Nucleus accumbens (tissue), 56 donors: ENCODE data around the gene FUOM.
A peak's percentile ranks its signal among the peaks of the same experiment; 100 is the strongest.

Source experiments
- DNase-seq, 56 donors: peaks; one replicate each; lab custom pipeline; 2025; lab: John Stamatoyannopoulos, UW

The FUOM gene

DNA sequence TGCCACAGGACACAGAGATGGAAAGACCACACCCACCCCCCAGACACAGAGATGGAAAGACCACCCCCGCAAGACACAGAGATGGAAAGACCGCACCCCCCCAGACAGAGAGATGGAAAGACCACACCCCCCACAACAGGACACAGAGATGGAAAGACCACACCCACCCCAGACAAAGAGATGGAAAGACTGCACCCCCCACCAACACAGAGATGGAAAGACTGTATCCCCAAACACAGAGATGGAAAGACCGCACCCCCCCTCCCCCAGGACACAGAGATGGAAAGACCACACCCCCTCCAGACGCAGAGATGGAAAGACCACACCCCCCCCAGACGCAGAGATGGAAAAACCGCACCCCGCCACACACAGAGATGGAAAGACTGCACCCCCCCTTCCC lies 41.1 kb downstream of the FUOM start:
- no peak for DNase-seq

GRCh38 chr10:133316266-133316665 lies 41.6 kb downstream of the FUOM start:
- DNase-seq, result no peak

- DNase-seq, result no peak
Observed at GRCh38 chr10:133315847-133316246, 42.0 kb downstream of the FUOM start.

DNA sequence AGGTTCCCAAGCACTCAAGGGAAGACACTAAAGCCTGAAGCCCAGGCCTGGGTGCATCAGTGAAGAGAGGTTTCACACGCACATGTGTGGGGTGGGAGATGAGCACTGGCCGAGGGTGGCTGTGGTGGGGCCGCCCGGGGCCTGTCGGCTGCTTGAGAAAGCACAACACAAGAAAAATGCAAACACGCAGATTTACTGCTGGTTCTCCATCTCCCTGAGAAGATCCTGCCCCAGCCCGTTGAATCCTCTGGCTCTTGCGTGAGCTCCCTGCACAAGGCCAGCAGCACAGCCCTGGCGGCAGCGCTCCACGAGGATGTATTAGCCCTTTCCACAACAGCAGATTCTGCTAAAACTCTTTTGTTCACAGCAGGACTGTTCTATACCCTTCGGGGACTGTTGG lies 42.9 kb downstream of the FUOM start:
- DNase-seq, result no peak

- DNase-seq, result no peak
Observed at GRCh38 chr10:133313192-133313591, 44.6 kb downstream of the FUOM start.

DNA sequence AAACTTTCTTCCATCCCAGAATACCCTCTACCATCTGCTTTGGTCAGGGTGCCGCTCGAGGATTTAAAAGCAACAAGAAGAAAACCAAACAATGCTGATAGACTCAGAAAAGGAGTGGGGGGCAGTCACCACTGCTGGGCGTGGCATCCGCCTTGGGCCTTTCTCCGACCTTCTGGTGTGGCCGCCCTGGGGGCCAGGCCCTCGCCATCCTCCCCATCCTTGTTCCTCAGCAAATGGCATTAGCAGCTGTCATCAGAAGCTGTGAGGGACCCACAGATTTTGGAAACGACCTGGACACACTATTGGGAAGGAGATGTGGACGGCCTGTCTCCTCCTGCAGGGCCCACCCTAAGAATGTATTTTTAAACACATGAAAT lies 45.1 kb downstream of the FUOM start:
- no peak for DNase-seq

GRCh38 chr10:133312016-133312768 lies 45.6 kb downstream of the FUOM start:
- no peak for DNase-seq

- DNase-seq, result no peak
Observed at GRCh38 chr10:133311570-133311969, 46.2 kb downstream of the FUOM start.

DNA sequence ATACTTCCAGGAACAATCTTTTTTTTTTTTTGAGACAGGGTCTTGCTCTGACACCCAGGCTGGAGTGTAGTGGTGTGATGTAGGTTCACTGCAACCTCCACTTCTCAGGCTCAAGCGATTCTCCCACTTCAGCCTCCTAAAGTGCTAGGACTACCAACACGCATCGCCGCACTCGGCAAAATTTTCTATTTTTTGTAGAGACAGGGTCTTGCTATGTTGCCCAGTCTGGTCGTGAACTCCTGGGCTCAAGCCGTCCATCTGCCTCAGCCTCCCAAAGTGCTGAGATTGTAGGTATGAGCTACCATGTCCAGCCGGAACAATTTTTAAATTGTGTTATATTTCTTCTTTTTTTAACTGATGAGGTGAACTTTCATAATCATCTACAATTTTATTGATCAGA lies 47.0 kb downstream of the FUOM start:
- no peak for DNase-seq

DNA sequence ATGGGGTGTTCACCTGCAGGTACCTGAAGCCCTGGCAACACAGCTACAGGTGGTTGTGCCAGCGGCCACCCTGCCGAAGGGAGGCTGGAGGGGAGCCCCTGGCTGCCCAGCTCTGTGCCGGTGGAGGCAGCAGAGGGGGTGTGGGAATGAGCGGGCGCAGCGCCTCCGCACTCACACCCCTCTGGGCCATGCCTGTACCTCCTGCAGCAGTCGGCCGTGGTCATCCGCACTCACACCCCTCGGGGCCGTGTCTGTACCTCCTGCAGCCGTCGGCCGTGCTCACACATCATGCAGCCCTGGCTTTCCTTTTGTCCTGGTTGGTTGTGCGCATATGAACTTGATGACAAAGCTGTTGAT lies 47.4 kb downstream of the FUOM start:
- DNase-seq, result no peak

- peak in 2 of 56 donors; percentile 17 to 42 for DNase-seq
Observed at GRCh38 chr10:133309720-133310398, 48.0 kb downstream of the FUOM start.

- peak in 55 of 56 donors; percentile 62 to 96 (median 90) for DNase-seq
Observed at GRCh38 chr10:133309100-133309719, 48.6 kb downstream of the FUOM start.

- DNase-seq, result peak in 55 of 56 donors; percentile 49 to 96 (median 86)
Observed at GRCh38 chr10:133308421-133309099, 49.3 kb downstream of the FUOM start, which contains the start of the genes TUBGCP2 and ZNF511. TSS of gene TUBGCP2 (minus strand) at chr10:133308872. CDS start at chr10:133302941, 5,931 bp downstream. TSS of gene ZNF511 (plus strand) at chr10:133308914. CDS start at chr10:133308944, 30 bp downstream.

- DNase-seq, result peak in 27 of 56 donors; percentile 9 to 76 (median 37)
Observed at GRCh38 chr10:133307776-133308420, 49.9 kb downstream of the FUOM start.

DNA sequence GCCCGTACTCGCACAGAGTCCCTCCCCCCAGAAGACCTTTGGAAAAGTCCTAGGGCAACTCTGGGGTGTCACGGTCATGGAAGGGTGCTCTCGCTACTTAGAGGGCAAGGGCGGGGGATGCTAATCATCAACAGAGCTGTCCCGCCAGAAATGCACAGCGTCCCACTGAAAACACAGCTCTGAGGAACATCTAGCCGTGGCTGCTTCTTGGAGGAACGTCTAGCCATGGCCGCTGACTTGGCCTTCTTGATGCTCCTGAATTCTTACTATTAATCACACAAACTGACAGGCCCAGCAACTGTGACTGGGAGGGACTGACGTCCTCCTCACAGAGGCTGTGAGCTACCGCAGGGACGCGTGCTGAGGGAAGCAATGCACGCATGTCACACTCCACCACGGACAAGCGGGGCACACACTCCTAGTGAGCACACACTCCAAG lies 50.9 kb downstream of the FUOM start:
- no peak for DNase-seq

GRCh38 chr10:133306097-133306476 lies 51.7 kb downstream of the FUOM start:
- no peak for DNase-seq
